ENCODE measurements around the gene SLC46A2. TPM values are rescaled to one million over a fixed set of nuclear protein-coding genes. Genes with fewer than 3 reads are reported as not detected.

Gene SLC46A2
- total RNA-seq, 1 donor from 2014 or later, result 1.2 TPM

DNA sequence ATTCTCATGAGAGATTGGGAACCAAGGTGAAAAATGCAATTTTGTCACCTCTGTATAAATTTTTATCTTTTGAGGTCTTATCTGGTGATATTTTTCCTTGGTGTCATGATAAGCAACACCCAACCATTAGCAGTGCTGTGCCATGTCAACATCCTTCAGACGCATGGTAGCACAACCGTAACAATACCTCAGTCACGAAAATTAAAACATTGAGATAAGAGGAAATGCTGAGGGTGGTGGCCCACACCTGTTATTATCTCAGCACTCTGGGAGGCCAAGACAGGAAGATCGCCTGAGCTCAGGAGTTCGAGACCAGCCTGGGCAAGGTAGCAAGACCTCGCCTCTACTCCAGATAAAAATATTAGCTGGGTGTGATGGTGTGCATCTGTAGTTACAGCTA, 32.7 kb downstream of the SLC46A2 start:
- no peak for DNase-seq

DNA sequence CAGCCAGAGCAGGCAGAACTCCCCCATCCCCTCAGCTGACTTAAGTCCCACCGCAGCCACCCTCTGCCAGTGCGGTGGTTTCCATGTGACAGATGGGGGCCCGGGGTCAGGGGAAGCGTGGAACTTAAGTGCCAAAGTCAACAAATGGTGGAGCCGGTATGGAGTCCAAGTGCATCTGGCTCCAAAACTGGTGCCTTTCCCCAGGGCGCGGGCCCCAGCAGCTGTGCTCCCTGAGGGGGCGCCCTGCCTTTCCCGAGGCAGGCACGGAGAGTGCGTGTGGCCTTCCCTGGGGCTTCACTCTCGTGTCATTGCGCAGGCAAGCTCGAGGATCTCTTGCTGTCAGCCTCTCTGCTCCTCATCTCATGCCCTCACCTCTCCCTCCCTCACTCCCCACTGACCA, 33.8 kb downstream of the SLC46A2 start:
- DNase-seq, result no peak

DNA sequence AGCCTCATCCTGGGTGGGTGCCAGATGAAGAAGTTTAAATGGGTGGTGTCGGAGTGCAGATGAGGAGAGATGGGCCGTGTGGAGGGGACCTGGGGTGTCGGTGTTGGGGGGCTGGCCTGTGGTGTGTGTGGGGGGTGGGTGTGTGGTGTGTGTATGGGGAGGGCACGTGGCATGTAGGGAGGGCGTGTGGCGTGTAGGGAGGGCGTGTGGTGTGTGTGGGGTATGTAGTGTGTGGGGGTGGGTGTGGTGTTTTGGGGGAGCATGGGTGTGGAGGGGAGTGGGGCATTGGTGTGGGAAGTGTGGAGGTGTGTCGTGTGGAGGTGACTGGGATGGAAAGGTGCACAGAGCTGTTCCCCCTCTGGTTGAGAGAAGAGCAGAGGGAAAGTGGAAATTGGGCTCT, 34.5 kb downstream of the SLC46A2 start:
- DNase-seq, result no peak

DNA sequence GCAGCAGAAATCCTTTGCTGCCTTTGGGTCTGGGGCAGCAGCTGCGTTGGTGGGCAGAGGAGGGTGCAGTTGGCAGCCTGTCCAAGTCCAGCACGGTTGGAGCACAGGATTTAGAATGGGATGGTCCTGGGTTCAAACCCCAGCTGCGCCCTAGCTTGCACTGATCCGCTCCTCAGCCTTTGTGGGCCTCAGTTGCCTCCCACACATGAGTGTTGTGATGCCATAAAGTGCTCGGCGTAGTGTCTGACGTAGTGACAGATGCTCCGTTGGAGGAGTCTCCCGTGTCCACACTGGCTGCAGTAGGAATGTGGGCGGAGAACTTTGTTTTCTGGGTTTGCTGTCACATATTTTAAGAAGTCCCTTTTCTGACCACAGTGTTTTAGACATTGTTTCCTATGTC, 36.0 kb downstream of the SLC46A2 start:
- no peak for DNase-seq

DNA sequence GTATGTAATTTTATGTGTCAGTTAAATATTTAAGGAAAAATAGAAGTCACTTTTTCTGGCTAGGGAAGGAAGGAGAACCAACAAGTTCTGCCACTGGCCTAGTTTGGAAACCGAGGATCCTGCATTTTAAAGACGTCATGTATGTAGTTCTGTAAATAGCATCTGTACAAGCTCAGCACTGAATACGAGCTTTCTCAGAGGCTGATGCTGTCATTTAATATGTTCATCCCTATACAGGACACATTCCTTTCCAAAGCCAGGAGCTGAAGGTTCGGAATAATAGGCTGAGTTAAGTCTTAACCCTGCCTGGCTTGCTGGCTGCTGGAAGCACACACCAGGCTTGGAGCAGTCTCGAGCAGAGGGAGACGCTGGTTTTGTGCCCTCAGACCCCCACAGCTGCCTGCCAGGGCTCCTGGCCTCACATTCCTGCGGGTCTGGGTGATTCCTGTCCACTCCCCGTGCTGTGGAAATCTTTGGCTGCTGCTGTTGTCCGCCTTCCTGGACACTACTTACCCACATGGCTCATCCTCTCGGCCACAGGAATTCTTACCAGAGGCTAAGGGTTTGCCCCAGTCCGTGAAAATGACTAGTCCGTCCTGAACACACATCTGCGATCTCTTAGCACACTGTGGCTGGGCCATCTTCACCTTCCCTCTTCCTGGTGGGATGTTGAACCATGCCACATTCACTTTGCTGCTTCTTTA, 36.6 kb downstream of the SLC46A2 start:
- no peak for DNase-seq

DNA sequence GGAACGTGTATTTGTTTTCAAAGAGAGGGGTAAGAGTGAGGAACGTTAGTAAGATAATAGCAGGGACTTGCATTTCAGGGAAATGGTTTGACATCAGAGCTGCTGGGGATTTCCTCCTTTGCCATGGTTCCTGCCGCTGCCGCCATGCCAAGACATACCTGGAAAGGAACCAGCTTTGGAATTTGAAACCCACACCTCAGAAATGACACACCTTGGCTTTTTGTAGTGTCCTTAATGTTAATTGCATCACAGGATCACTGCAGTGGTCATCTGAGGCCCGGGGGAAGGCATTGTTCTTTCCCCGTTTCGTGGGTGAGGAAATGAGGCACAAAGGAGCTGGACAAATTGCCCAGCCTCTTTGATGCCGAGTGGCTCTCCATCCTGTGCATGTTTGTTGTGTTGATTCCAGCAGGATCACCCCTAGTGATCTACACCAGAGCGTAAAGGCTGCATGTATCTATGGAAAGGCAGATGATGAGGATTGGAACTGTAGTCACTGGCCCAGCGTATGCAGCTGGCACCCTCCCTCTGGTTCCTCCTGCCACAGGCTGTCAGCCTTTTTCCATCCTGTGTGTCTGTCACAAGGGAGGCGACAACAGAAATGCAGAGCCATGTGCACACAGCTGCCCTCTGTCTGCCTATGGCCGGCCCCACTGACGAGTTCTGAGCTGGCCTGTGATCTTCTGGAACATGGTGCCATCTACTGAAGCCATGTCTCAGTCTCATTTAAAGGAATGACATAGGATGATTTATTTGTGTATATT, 37.8 kb downstream of the SLC46A2 start:
- no peak for DNase-seq

DNA sequence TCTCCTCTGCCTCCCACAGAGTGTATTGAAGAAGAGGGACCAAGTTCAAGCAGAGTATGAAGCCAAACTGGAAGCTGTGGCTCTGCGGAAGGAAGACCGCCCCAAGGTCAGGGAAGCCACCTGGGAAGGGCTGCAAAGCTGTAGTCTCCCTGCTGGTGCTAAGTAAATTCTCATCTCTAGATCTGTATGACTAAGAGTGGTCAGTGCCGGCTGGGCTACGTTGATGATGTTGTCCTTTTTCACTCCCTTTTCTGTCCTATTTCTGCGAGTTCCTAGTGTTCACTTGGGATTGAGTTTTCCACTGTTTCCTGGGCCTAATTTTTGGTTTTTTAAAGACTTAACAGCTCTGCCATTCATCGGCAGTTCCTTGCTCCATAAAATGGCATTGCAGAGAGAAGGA, 39.8 kb downstream of the SLC46A2 start:
- no peak for DNase-seq

DNA sequence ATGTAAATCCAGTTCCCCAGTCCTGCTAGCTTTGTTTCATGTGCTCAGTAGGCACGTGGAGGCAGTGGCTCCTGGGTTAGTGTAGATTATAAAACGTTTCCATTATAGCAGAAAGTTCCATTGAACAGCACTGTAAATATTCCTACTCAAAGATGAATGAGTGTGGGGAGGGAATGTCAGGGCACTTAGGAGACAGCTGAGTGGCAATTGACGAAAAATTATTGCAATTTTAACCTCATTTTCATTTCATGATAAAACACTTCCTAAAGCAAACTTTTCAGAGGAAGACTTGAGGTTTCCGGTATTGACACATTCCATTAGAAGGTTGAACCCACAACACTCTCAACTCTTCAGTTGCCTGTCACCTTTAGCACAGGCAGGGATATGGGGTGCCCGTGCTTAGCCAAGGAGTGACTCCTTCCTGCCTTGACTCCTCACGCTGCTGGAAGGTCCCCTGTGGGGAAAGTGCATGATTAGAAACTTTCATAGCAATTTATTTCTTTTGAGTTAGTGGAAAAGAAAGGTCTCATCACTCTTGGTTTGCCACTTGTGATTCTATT, 41.2 kb downstream of the SLC46A2 start:
- DNase-seq, result no peak

DNA sequence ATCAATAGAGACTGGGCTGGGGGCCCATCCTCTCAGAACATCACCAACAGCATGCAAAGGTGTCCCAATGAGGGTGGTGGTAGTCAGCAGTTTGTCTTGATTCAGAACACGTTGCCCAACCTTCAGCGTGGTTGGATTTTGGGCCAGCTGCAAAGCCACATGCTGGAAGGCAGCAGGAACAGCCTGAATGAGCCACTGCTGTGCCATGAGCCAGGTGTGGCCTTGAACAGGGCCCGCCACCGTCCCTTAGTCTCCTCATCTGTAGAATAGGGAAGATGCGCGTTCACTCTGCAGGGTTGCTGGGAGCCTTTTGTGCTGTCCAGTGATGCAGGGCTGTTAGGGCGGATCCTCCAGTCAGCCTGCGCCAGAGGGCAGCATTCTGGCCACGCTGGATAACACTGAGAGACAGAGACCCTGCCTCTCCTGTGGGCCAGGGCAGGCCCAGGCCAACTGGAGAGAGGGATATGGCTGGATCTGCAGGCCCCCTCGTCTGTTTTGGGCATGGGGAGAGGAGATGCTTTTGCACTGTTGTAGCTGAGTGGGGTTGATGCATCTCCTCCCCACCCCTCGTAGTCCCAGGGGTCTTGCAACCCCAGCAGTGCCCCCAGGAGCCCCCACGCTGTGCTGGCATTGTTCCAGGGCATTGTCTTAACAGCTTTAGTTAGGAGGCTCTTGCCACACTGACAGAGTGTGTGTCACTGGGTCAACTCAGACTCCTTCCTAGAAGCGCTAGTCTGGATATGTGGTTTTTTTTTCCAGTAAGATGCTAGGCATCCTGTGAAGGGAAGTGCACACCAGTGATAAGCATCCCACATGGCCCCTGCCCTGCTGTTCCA, 42.1 kb downstream of the SLC46A2 start:
- DNase-seq, result no peak

DNA sequence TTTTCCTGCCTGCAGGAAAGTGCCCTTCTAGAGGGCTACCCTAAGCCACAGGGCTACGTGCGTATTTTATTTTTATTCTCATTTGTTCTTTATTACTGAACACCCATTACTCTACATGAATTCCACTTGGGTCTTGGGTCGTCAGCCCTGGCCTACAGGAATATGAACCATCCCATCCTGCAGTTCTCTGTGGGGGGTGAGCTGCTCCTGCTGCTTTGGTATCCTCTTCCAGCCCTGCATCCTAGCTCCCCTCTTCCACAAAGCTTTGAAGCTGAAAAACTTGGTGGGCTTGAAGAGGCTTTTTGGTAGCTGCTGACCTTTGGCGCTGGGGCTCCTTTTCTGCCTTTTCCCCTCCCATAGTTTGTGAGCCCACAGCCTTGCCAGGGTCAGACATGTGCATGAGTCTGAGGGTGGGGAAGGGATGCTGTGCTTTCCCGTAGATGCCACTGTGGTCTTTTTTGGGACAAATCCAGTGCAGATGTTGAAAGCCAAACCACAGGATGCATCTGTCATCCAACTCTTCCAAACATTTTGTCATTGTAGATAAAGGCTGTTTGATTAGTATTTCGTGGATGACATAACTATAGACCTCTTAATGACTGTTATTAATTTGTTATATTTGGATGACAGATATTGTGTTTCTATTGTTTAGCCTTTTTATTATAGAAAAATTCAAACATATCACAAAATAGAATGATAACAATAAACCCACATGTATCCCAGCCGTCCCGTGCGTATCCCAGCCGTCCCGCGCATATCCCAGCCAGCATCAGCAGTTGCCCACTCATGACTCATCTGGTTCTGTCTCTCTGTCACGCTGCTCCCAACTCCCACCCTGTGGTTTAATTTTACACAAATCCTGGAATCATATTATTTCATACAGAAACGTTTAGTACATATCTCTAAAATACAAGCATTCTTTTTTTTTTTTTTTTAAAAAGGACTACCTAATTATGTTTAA, 43.9 kb downstream of the SLC46A2 start:
- no peak for DNase-seq

DNA sequence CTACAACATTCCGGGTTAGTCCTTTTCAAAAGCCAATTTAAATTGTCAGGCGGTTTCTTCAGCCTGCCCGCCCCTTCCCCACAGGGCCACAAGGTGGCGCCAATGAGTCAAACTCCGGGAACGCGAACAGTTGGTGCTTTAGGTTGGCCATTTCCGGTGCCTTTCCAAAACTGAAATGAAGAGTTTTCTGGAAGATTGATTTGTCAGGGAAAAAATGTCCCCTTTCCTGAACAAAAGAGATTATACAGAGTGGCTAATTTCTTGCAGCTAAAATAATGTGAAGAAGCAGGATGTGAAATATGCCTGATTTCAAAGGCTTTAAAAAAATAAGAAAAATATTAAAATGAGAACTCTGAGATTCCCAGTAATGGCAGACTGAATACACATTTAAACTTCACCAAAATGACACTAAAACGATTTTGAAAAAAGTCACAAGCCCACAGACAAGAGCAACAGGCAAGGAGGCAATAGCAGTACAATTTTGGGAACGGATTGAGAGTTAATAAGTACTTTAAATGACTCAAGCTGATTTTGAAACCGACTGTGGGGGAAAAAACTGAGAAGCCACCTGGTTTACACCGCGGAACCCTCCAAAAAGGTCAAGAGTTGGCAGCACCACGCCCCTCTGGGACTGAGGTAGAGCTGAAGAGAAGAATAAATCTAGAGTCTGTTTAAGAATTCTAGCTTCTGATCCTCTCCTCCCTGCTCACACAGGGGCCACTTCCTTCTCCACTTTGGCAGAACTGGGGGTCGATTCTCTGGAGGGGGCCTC, 45.7 kb downstream of the SLC46A2 start:
- DNase-seq, result peak; percentile 29

DNA sequence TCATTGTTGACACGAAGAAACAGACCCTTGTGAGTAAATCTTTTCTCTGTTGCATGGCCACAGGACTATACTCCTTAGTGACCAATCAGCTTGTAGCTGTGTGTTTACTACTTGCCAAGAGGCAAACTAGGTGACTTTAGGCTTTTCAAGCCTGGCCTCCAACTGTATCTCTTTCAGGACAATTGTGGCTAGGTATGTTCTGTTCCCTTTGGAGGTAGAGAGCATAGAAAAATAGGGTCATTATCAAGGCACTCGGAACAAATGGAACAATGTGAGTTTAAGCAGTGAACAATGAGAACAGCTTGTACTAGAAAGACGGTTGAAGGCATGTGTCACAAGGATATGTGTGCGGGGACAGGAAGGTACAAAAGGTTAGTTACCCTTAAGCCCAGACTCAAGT, 48.1 kb downstream of the SLC46A2 start:
- DNase-seq, result no peak

DNA sequence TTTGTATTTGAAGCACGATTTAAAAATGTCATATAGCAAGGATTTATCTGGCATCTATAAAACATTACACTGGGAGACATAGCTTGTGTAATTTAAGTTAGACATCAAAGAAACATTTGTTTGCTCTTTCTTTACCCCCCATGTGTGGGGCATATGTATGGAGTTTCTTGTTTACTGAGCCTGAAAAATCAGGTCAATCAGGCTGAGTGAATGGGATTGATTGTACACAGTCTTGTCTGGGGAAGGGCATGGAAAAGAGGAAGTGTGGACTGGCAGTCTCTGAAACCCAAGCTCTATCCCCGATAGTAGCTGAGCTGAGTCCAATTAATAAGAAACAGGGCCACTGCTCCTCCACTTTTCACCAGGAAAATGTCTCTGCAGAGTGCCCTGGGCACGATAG, 49.4 kb downstream of the SLC46A2 start:
- DNase-seq, result peak; percentile 66

DNA sequence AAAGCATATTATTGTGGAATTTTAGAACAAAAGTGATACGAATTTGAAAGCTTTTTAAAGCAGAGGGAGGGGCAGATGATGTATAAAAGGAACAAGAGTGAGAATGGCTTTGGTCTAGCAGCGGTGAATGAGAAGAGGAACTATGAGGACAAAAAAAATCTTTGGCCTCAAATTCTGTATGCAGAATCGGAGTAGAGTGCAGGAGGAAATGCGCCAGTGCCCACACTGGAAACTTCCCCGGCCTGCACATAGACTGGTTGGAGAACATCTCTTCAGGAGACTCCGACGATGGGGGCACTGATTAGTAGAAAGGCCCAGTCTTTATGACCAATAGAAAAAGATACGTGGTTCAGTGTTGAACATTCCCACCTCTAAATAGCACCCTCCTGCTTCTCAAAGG, 51.3 kb downstream of the SLC46A2 start:
- no peak for DNase-seq

DNA sequence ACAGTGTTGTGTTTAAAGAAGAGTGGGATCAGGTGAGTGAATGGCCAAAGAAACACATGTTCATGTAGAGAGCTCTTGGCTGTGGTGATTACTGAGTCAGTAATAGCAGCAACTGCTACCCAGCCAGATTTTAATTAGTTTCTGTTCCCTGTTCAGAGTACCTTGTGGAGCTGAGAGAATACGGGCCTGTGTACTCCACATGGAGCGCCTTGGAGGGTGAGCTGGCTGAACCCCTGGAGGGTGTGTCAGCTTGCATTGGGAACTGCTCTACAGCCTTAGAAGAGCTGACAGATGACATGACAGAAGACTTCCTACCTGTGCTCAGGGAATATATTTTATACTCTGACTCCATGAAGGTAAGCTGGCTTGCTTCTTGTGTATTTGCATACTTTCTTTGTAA, 52.3 kb downstream of the SLC46A2 start:
- no peak for DNase-seq

DNA sequence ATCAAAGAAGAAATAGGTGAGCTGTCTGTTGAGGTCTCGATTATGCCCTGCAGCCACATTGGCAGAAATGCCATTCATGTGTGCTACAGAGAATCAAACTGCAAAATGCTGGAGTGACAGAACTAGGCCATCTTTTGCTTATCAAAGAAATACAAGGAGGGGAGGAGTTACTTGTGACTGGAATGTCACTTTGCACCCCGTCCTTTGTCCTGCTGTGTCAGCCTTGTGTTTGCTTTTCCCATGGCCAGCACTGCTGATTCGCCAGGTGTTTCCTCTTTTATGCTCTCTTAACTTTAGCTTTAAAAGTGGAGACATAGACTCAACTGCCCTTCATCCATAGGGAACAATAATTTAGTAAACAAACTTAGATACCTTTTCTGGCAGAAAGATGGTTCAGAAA, 54.3 kb downstream of the SLC46A2 start:
- DNase-seq, result no peak

DNA sequence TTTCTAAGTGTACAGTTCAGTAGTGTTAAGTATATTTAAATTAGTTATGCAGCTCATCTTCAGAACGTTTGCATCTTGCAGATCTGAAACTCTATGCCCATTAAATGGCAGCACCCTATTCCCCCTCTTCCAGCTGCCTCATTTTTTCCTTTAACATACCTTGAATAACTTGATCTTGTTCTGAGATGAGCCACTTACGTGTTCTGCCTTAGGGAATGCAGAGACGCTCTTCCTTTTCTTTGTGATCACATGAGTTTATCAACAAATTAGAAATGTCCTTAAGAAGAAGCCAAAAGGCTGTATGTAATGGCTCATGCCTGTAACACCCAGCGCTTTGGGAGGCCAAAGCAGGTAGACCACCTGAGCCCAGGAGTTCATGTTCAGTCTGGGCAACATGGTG, 57.6 kb downstream of the SLC46A2 start:
- no peak for DNase-seq

DNA sequence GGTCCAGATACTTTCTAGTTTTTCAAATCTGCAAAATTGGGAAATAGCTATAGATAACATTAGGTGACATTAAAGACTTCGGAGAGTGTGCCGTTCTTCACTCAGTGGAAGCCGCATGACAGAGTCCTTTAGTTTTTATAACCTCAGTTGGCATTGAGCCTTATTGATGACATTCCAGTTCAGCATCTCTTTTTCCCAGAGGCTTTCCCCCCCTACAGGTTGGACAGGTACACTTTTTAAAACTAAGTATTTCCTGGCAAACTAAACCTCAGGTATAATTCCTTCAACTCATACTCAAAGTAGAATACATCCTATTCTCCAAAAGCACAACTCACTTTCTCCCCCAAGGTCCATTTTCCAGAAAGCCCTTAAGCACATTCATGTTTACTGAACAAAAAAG, 58.7 kb downstream of the SLC46A2 start:
- no peak for DNase-seq

DNA sequence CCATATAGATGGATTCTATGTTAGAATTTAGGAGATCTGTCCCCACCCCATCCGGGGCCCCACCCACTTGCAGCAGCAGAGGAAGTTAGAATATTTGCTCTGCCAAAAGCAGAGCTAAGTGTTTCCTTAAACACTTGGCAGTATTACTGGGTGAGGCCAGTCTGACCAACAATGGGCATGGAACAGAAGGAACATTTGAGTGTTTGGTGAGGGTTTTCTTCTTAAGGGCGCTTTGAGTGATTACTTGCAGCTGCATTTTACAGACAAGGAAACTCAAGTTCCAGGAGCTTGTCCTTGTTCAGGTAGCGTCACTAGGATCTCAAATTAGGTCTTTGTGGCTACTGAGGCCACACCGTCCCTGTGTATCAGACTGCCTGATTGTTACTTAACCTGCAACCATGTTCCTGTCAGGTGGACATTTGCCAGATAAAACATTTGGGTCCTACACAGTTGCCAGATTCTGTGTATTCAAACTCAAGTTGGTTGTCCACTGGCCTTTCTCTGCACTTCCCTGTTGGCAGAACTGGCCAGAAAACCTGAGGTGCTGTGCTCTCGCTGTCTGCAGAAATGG, 59.3 kb downstream of the SLC46A2 start:
- DNase-seq, result no peak
